Esophagus muscularis mucosa (tissue), 3 donors: ENCODE results near the gene CD6.

Source experiments
- CTCF ChIP-seq, 3 experiments: fragments of 200-600 bp in 2 of 3; fragments of 450-650 bp in 1 of 3; sonication (generic) in 2 of 3; IDR thresholded peaks; one replicate each; pipeline ENCODE4 v1.5.1; 2017 to 2019; ENCODE audit warnings: antibody characterized with exemption in 3 of 3, mild to moderate bottlenecking in 2 of 3, moderate library complexity in 1 of 3
- POLR2A ChIP-seq: fragments of 450-650 bp; IDR thresholded peaks from one replicate; pipeline ENCODE4 v1.6.1; 2017; ENCODE audit warnings: antibody characterized with exemption, moderate library complexity, mild to moderate bottlenecking, low read depth
- POLR2AphosphoS5 ChIP-seq, 2 donors: sonication (generic); formaldehyde crosslinking; IDR thresholded peaks; one replicate each; pipeline ENCODE4 v1.6.1; 2017; ENCODE audit warnings: antibody characterized with exemption in 2 of 2

GRCh38 chr11:61028135-61028729, 56.8 kb downstream of the CD6 start:
- no peak for TF ChIP-seq CTCF (IDR thresholded peaks at IDR 0.05)
- no peak for TF ChIP-seq POLR2A
- TF ChIP-seq POLR2AphosphoS5 (IDR thresholded peaks at IDR 0.05): no peak
